CD1c-positive myeloid dendritic cell (primary cell): Measurements from ENCODE around the gene RNPS1.

Experiments used
- DNase-seq: peaks from one replicate; pipeline ENCODE4 v3.0.0-alpha.2; 2016; ENCODE audit errors: extremely low spot score

RNPS1 gene

DNA sequence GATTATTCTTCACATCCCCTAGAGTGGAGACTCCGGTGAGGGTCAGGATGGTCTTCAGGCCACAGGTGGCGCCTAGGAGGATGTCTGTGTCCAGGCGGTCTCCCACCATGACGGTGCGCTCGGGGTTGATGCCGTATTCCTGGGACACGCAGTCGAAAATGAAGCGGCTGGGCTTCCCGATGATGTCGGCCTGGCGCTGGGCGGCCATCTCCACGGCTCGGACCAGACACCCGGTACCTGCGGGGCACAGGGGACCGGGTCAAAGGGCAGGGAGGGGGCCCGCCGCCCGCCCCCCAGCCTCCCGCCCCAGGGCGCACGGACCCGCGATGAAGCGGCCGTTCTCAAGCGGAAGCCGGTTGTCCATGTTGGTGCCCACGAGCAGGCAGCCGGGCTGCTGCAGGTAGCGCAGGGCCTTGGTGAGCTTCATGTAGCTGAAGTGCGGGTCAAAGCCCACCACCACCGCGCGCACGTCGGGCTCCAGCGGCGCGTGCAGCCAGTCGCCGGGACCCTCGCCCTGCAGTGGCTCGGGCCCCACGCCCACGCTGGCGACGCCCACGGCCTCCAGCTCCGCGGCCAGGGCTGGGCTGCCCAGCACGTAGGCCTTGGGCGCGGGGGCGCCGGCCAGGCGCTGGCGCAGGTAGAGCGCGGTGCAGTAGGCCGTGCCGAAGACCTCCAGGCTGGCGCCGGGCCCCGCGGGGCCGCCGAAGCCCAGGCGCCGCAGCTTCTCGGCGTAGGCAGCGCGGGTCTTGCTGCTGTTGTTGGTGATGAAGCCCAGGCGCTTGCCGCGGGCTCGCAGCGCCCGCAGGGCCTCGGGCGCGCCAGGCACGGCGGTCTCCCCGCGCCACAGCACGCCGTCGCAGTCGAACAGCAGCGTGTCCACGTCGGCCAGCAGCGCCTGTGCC lies 53.9 kb downstream of the RNPS1 start:
- DNase-seq, result peak; percentile 15

GRCh38 chr16:2212362-2213324 lies 55.3 kb downstream of the RNPS1 start:
- DNase-seq, result peak; percentile 63

DNA sequence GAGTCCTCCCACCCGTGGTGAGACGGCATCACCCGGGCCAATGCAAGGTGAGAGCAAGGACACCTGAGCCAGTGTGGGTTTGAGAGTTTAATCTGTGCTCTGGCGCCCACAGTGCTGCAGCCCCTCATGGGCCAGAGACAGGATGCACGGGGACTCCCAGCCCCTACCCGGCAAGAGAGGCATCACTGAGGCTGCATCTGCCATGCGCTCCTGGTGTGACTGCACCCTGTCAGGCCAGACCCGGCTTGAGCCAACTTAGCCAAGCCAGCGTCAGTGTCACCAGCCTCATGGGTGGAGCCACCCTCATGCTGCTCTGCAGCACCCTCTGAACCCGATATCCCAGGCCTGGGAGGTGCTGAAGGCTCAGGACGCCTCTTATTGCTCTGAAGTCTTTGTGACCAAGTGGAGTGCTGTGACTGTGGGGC lies 56.0 kb downstream of the RNPS1 start:
- no peak for DNase-seq

- DNase-seq, result no peak
Observed at GRCh38 chr16:2210386-2211365, 57.2 kb downstream of the RNPS1 start, which contains the start of gene BRICD5. Gene BRICD5 (minus strand): TSS chr16:2210863. CDS start chr16:2210833, 30 bp downstream.

GRCh38 chr16:2210009-2210332 lies 58.0 kb downstream of the RNPS1 start:
- no peak for DNase-seq

DNA sequence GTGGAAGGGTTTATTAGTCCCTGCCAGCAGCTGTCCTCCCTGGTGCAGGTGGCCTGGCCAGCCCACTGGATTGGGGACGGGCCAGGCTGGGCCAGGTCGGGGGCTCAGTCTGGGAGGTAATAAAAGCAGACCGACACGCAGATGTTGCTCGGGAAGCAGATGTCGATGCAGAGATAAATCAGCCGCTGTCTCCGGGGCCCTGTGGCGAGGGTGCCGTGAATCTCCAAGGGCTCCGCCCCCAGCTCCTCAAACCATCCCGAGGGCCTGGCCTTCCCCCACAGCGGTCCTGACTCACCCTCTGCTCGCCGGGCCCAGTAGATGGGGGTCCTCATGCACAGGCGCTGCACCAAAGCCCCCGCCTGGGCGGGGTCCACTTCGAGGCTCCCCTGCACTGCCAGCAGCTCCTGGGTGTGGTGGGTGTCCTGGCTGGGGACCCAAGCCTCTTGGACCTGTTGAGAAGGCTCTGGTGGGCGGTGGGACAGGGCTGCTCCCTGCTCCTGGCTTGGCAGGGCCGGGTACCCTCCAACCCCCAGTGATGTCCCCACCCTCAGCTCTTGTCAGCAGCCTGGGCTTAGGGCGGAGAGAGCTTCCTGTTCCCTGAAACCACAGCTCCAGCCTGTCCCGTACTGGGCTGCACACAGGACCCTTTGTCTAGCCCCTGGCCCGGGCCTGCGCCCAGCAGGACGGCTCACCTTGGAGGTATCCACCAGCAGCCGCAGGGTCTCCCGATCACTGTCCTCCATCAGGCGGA lies 58.5 kb downstream of the RNPS1 start:
- DNase-seq, result no peak

- no peak for DNase-seq
Observed at GRCh38 chr16:2208772-2209171, 59.2 kb downstream of the RNPS1 start.

- DNase-seq, result no peak
Observed at GRCh38 chr16:2208308-2208707, 59.6 kb downstream of the RNPS1 start.

- DNase-seq, result no peak
Observed at GRCh38 chr16:2207872-2208271, 60.1 kb downstream of the RNPS1 start.

GRCh38 chr16:2206780-2207433 lies 61.0 kb downstream of the RNPS1 start:
- DNase-seq, result peak; percentile 25

DNA sequence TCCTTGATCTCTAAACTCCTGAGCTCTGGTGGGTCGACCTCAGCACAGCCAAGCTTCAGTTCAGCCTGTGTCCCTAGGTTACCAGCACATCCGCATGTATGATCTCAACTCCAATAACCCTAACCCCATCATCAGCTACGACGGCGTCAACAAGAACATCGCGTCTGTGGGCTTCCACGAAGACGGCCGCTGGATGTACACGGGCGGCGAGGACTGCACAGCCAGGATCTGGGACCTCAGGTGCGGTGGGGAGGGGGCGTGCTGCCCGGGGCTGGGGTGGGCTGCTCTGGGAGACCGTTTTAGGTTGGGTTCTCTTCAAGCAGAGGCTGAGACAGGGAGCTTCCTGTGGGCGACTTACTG lies 61.5 kb downstream of the RNPS1 start:
- no peak for DNase-seq

DNA sequence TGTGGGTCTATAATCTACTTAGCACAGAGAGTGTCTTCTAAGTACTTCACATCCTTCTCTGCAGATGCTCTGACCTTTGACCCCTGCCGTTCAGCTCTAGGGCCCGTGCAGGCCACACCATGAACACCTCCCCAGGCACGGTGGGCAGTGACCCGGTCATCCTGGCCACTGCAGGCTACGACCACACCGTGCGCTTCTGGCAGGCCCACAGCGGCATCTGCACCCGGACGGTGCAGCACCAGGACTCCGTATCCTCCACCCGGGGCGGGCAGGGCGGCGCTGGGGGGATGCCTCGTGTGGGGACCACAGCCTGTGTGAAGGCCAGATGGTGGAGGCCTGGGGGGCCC lies 62.0 kb downstream of the RNPS1 start:
- no peak for DNase-seq

GRCh38 chr16:2205104-2205966 lies 62.6 kb downstream of the RNPS1 start, which contains the start of gene MLST8:
Gene MLST8 (plus strand): TSS chr16:2205454. CDS start chr16:2206086, 632 bp downstream.
- peak; percentile 95 for DNase-seq

DNA sequence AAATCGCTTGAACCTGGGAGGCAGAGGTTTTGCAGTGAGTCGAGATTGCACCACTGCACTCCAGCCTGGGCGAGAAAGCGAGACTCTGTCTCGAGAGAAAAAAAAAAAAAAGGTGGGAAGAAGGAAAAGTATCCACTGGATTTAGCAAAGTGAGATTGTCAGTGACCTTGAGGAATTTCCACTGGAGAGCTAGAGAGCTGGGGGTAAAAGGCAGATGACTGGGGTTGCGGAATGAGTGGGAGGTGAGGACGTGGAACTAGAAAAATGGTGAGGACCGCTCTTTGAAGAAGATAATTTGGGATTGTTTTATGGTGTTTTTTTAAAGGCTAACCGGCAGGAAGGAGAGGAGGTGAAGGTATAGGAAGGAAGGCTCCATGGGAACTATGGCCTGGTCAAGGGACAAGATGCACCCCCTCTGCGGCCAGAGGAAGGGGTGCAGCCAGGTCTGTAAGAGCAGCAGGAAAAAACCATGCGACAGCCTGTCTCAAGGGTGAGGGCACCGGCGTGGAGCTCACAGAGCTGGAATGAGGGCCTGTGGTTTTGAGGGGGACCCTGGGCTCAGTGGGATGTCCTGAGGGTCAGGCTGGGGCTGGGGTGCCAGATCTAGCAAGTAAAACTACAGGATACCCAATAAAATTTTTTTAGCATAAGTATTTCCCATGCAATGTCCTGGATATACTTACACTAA lies 63.4 kb downstream of the RNPS1 start:
- DNase-seq, result peak; percentile 11
